Measurements from ENCODE around the gene SGK1.

GRCh38 chr6:134216301-134217010, 101.5 kb downstream of the SGK1 start:
- TF ChIP-seq, protein P1, sequence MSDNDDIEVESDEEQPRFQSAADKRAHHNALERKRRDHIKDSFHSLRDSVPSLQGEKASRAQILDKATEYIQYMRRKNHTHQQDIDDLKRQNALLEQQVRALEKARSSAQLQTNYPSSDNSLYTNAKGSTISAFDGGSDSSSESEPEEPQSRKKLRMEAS (IDR thresholded peaks at IDR 0.05): no peak
- TF ChIP-seq CTCF (IDR thresholded peaks at IDR 0.05) (no peak), ELK1 (IDR thresholded peaks at IDR 0.05; ENCODE audit: low read depth, low read length) (no peak), HOXB5 (CRISPR knock-in tag; IDR thresholded peaks at IDR 0.05) (no peak), POLR2A (IDR thresholded peaks at IDR 0.05; ENCODE audit: low read length) (no peak), NR3C1 (IDR thresholded peaks at IDR 0.05) (no peak), SREBF2 (IDR thresholded peaks at IDR 0.05) (no peak), POLR2AphosphoS2 (conservative IDR thresholded peaks at IDR 0.05; ENCODE audit: low read length) (no peak), MAZ (IDR thresholded peaks at IDR 0.05; ENCODE audit: borderline replicate concordance, low read depth, low read length) (no peak), RCOR1 (IDR thresholded peaks at IDR 0.05; ENCODE audit: low read depth, low read length) (no peak), TFCP2L1 (CRISPR knock-in tag; IDR thresholded peaks at IDR 0.05) (no peak)
